Measurements from ENCODE around the gene PRRT1B. TPM values are rescaled to one million over a fixed set of nuclear protein-coding genes. Genes with fewer than 3 reads are reported as not detected.
A peak's percentile ranks its signal among the peaks of the same experiment; 100 is the strongest.

PRRT1B gene
- polyA plus RNA-seq, 6 donors from 2014 or later: not detected

- peak overlapping the region in 1 of 8 donors; percentile 80 for H3K4me3 Mint-ChIP-seq
- H3K9me3 Mint-ChIP-seq: no peaks in the 10 kb centered on the region
- no peak for DNase-seq
- H3K27me3 Mint-ChIP-seq: no peaks in the 10 kb centered on the region
- H3K36me3 Mint-ChIP-seq: peaks cover 0 to 10% of the 10 kb centered on the region in 2 donors
- ATAC-seq (ENCODE audit: low read depth in 2 of 2): no peak
- peaks cover 6 to 24% (median 10%) of the 10 kb centered on the region in 3 donors for H3K4me1 Mint-ChIP-seq
- peak overlapping the region in 1 of 6 donors; percentile 89 for H3K27ac Mint-ChIP-seq
Measured at GRCh38 chr9:131525643-131526565, 19.4 kb upstream of the PRRT1B start.

- Mint-ChIP-seq H3K27ac (peak overlapping the region in 1 of 6 donors; percentile 16), H3K36me3 (no peaks in the 10 kb centered on the region), H3K4me3 (peak overlapping the region in 7 of 8 donors; percentile 44 to 77 (median 61)), H3K9me3 (no peaks in the 10 kb centered on the region), H3K4me1 (peaks cover 6 to 24% (median 15%) of the 10 kb centered on the region in 3 donors), H3K27me3 (no peaks in the 10 kb centered on the region)
- DNase-seq: no peak
- ATAC-seq (ENCODE audit: low read depth in 2 of 2): no peak
Measured at GRCh38 chr9:131528186-131528585, 17.1 kb upstream of the PRRT1B start.

- H3K27ac Mint-ChIP-seq: peak overlapping the region in 3 of 6 donors; percentile 27 to 69 (median 44)
Measured at GRCh38 chr9:131528886-131529505, 16.3 kb upstream of the PRRT1B start.

GRCh38 chr9:131529597-131530545 is 15.5 kb upstream of the PRRT1B start:
- no peak for DNase-seq
- Mint-ChIP-seq H3K27ac (peak overlapping the region in 2 of 6 donors; percentile 59 to 69), H3K9me3 (no peaks in the 10 kb centered on the region)

More at GRCh38 chr9:131528886-131529505, 16.3 kb upstream of the PRRT1B start:
- no peaks in the 10 kb centered on the region for H3K27me3 Mint-ChIP-seq
- DNase-seq (no peak), ATAC-seq (ENCODE audit: low read depth in 2 of 2) (no peak)
- peaks cover 8 to 29% (median 15%) of the 10 kb centered on the region in 3 donors for H3K4me1 Mint-ChIP-seq
- peak overlapping the region in 5 of 8 donors; percentile 61 to 78 (median 74) for H3K4me3 Mint-ChIP-seq
- H3K9me3 Mint-ChIP-seq: no peaks in the 10 kb centered on the region
- no peaks in the 10 kb centered on the region for H3K36me3 Mint-ChIP-seq

GRCh38 chr9:131530546-131530919 is 14.8 kb upstream of the PRRT1B start:
- ATAC-seq (ENCODE audit: low read depth in 2 of 2) (peak; percentile 8 to 14), DNase-seq (no peak)
- Mint-ChIP-seq H3K27me3 (no peaks in the 10 kb centered on the region), H3K27ac (peak overlapping the region in 1 of 6 donors; percentile 69), H3K4me3 (peak overlapping the region; percentile 69 to 90 (median 78)), H3K9me3 (no peaks in the 10 kb centered on the region), H3K4me1 (peaks cover 19 to 44% (median 22%) of the 10 kb centered on the region in 3 donors), H3K36me3 (no peaks in the 10 kb centered on the region)

More at GRCh38 chr9:131529597-131530545, 15.5 kb upstream of the PRRT1B start:
- ATAC-seq (ENCODE audit: low read depth in 2 of 2): no peak
- Mint-ChIP-seq H3K4me1 (peaks cover 16 to 37% (median 20%) of the 10 kb centered on the region in 3 donors), H3K27me3 (no peaks in the 10 kb centered on the region), H3K36me3 (no peaks in the 10 kb centered on the region), H3K4me3 (peak overlapping the region; percentile 73 to 90 (median 78))

- peak; percentile 92 to 94 for ATAC-seq (ENCODE audit: low read depth in 2 of 2)
- peak within 1 kb of the TSS in 1 of 6 donors; percentile 69 for H3K27ac Mint-ChIP-seq
- no peaks in the 10 kb centered on the region for H3K36me3 Mint-ChIP-seq
- H3K4me1 Mint-ChIP-seq: peaks cover 19 to 43% (median 22%) of the 10 kb centered on the region in 3 donors
- no peaks in the 10 kb centered on the region for H3K9me3 Mint-ChIP-seq
- peak; percentile 66 for DNase-seq
- H3K4me3 Mint-ChIP-seq: peak within 1 kb of the TSS; percentile 77 to 90 (median 78)
- H3K27me3 Mint-ChIP-seq: no peaks in the 10 kb centered on the region
Measured at GRCh38 chr9:131530920-131531832, 14.1 kb upstream of the PRRT1B start, which contains the start of gene UCK1. UCK1 (minus strand) TSS chr9:131531263; CDS start chr9:131531174, 89 bp downstream.

- Mint-ChIP-seq H3K27ac (peak overlapping the region in 2 of 6 donors; percentile 34 to 41), H3K4me3 (peak overlapping the region; percentile 55 to 89 (median 78)), H3K4me1 (peaks cover 14 to 28% (median 16%) of the 10 kb centered on the region in 3 donors), H3K36me3 (no peaks in the 10 kb centered on the region), H3K27me3 (no peaks in the 10 kb centered on the region), H3K9me3 (no peaks in the 10 kb centered on the region)
- DNase-seq: peak; percentile 53
- ATAC-seq (ENCODE audit: low read depth in 2 of 2): peak; percentile 61 to 67
Measured at GRCh38 chr9:131534721-131535237, 10.5 kb upstream of the PRRT1B start.

GRCh38 chr9:131537946-131538345 is 7.4 kb upstream of the PRRT1B start:
- ATAC-seq (ENCODE audit: low read depth in 2 of 2): no peak
- no peak overlapping the region for H3K27ac Mint-ChIP-seq
- H3K27me3 Mint-ChIP-seq: peaks cover 0 to 6% (median 4%) of the 10 kb centered on the region in 3 donors
- peaks cover 0 to 8% of the 10 kb centered on the region in 2 donors for H3K36me3 Mint-ChIP-seq
- no peak overlapping the region for H3K4me3 Mint-ChIP-seq
- peaks cover 7 to 21% (median 13%) of the 10 kb centered on the region in 3 donors for H3K4me1 Mint-ChIP-seq
- DNase-seq: no peak
- peaks cover 3 to 12% (median 7%) of the 10 kb centered on the region in 7 donors for H3K9me3 Mint-ChIP-seq

- no peak overlapping the region for H3K4me3 Mint-ChIP-seq
- DNase-seq: no peak
Measured at GRCh38 chr9:131539223-131539923, 6.0 kb upstream of the PRRT1B start.

GRCh38 chr9:131543141-131543540 is 2.2 kb upstream of the PRRT1B start:
- Mint-ChIP-seq H3K4me1 (peaks cover 4 to 14% (median 14%) of the 10 kb centered on the region in 3 donors), H3K27ac (no peak overlapping the region), H3K9me3 (peaks cover 7 to 40% (median 28%) of the 10 kb centered on the region in 7 donors), H3K27me3 (peaks cover 20 to 35% (median 24%) of the 10 kb centered on the region in 3 donors), H3K36me3 (peaks cover 2 to 17% of the 10 kb centered on the region in 2 donors), H3K4me3 (no peak overlapping the region)
- no peak for ATAC-seq (ENCODE audit: low read depth in 2 of 2)
- DNase-seq: no peak

More at GRCh38 chr9:131539223-131539923, 6.0 kb upstream of the PRRT1B start:
- Mint-ChIP-seq H3K36me3 (peaks cover 0 to 8% of the 10 kb centered on the region in 2 donors), H3K27me3 (peaks cover 3 to 9% (median 4%) of the 10 kb centered on the region in 3 donors), H3K4me1 (peaks cover 6 to 13% (median 7%) of the 10 kb centered on the region in 3 donors), H3K27ac (no peak overlapping the region), H3K9me3 (peaks cover 4 to 26% (median 21%) of the 10 kb centered on the region in 7 donors)
- no peak for ATAC-seq (ENCODE audit: low read depth in 2 of 2)

GRCh38 chr9:131545786-131546335 is 538 bp downstream of the PRRT1B start:
- Mint-ChIP-seq H3K27me3 (peaks cover 47 to 61% (median 47%) of the 10 kb centered on the region in 3 donors), H3K4me1 (peaks cover 5 to 14% (median 12%) of the 10 kb centered on the region in 3 donors), H3K27ac (no peak overlapping the region), H3K9me3 (peaks cover 16 to 54% (median 41%) of the 10 kb centered on the region in 7 donors), H3K4me3 (peak overlapping the region in 5 of 8 donors; percentile 42 to 74 (median 53)), H3K36me3 (peaks cover 7 to 40% of the 10 kb centered on the region in 2 donors)
- DNase-seq (no peak), ATAC-seq (ENCODE audit: low read depth in 2 of 2) (no peak)
